ENCODE results near the gene RECQL5.

The RECQL5 gene

DNA sequence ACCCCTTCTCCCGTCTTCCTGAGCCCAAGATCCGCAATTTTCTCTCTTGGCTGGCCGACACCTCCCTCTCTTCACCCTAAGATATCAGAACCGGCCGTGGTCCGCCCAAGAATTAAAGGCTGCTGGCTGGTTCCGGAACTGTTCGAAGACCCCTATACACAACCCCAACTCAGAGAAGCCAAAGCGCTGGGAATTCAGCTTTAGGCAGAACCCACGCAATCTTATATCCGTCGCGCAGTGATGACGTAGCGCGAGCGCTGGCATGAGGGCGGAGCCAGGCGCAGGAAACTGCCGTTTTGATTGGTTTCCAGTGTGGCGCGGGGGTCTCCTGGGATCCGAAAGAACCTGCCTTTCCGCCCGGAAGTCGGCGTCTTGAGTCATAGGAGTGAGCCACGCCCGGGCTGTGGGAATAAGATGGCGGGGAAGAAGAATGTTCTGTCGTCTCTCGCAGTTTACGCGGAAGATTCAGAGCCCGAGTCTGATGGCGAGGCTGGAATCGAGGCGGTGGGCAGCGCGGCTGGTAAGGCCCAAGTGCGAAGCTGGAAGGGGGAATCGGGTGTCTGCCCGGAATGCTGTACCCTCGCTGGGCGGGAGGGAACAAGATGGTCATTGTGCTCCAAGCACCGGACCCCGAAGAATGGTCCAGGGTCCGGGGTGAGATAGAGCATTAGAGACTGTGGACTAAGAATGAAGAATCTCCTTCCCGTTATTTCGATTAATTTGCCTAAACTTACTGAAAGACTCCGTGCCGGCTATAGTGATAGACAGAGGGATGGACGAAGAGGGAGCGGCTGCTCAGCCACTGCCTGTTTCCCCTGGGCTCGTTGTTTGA is at the start of gene RECQL5, which contains the start of gene SAP30BP:
Gene RECQL5, minus strand, starts transcription at position 196 of the 832 bp plus-strand sequence. CDS start 597 bp downstream, outside the sequence.
Gene SAP30BP, plus strand, starts transcription at position 380 of the 832 bp plus-strand sequence. Its CDS starts 35 bp downstream, at position 415.
- peak; percentile 99 for DNase-seq

DNA sequence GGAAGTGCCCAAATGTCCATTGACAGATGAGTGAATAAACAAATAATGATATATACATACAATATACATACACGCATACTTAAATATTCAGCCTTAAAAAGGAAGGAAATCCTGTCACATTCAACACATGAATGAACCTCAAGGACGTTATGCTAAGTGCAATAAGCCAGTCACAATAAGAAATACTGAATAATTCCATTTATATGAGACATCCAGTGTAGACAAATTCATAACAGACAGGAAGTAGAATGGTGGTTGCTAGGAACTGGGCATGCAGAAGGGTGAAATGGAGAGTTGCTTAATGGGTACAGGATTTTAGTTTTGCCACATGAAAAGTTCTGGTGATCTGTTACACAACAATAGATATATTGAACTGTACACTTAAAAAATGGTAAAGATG is 45.5 kb upstream of the RECQL5 start:
- DNase-seq: no peak

DNA sequence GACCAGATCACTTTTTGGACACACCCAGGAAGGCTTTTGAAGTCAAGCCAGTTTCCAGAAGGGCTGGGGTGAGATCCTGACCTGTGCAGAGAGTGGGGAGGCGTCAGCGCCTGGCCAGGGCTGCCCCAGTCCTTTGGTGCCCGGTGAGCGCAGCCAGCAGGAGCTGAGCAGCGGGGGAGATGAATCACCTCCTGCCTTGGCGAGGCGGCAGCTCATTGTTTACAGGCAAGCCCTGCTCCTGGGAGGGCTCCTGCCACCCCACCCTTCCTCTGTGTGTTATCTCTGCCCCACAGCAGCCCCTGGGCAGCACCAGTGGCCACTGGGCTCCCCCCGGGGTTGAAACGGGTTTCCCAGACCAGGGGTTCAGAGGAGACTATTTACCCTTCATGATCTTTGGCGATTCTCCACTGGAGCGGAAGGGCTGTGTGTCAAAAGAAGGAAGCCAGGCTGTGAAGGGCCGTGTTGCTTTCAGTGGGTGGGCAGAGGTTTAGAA is 40.2 kb upstream of the RECQL5 start:
- peak; percentile 95 for DNase-seq

DNA sequence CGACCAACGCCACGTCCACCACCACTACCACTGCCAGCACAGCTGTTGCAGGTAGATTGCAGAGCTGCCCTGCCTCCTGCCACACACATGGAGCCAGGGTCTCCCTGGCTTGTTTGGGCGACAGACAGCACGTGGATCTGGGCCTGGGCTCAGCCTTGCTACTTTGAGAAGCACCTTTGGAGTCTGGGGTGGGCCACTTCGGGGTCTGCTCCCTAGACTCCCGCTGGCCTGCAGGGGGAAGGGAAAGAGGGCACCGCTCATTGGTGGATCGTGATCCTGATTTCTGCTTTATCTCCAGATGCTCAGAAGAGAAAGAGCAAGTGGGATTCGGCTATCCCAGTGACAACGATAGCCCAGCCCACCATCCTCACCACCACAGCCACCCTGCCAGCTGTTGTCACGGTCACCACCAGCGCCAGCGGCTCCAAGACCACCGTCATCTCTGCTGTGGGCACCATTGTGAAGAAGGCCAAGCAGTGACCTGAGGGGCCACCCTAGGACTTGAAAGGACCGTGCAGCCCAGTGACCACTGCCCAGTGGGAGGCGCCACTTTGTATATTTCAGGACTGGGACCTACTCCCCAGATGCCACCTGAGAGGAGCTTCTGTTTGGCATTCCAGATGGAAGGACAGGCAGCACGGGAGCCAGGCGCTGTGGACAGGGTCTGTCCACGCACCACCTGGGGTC is 39.2 kb upstream of the RECQL5 start:
- no peak for DNase-seq

DNA sequence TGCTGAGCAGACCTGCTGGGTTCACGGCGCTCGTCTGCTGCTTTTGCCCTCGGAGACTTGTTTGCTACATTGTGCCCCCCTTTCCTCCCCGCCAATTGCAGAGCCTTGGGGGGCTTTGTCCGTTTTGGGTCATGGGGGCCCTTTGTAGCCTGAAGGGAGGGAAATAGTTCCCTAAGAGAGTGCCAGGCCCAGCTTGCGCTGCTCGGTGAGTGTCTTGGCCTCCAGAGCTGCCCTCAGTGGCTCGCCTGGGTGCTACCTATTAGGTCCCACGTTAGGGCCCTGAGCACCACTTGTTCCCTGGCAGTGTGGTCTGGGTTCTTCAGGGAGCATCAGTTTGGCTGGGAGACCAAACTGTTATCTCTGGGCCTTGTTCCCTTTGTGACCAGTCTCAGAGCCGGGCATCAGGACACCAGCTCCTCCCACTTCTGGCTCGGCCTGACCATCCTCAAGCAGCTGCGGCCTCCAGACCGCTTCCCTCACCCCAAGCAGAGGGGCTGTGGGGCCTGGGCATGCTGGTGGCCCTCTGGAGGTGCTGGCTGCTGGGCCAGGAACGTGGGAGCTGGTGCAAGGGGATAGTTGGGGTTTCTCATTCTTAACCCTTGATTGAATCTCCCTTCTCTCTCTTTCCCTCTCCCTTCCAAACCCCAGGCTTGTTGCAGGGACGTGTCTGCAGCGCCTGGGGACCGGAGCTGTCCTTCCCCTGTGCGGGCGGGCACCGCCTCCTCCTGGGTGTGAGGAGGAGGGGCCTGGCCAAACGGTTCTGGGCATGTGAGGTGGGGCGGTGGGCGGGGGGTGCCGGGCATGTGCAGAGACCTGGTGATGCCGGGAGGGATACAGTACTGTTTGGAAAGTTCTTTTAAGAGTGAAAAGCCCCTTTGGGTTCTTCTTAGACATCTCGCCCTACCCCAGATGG is 38.3 kb upstream of the RECQL5 start:
- peak; percentile 63 for DNase-seq

DNA sequence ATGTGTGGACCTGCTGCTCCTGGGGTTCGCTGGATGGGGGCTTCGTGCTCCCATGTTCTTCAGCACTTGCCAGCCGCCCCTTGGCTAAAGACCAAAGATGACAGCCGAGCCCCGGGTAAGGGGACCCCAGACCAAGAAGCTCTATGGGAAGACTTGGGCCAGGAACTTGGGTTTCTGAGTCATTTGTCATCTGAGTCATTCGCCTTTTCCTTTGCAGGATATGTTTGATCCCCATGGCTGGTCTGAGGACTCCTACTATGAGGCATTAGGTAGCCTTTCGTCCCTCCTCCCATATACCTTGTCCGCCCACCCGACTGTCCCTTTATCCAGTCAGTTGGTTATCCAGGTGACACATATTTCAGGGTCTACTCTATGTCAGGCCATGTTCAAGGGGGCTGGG is 36.6 kb upstream of the RECQL5 start:
- DNase-seq: no peak

DNA sequence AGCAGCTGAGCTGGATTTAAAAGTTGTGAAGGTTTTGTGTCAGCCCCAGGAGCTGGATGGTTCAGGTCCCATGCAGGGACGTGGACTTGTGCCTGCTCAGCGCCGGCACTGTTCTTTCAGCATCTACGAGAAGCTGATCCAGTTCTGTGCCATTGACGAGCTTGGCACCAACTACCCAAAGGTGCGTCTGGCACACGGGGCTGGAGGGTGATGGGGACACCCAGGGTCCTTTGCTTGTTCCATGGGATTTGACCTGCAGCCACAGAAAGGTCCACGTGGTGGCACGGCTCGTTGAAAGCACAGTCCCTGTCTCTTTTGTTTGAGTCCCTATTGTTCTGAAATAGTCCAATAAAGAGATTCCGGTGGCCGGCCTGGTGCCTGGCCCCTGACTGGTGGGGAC is 36.2 kb upstream of the RECQL5 start:
- no peak for DNase-seq

DNA sequence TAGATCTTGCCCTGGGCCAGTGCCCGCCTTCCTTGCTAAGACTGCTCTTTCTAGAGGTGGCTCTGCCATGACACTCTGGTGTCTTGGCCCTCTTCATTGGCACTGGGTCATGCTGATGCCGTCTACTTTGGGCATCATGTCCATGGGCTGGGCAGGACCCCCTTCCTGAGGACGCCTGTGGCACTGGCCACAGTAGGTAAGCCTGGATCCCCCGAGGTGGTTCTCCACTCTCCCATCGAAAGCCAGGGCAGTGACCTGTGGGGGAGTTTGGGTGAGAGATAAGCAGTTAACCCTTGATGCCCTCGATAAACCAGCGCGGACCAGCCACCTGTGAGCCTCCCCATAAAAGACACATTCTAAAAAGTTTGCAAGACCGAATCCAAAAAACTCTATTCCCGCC is 34.3 kb upstream of the RECQL5 start:
- no peak for DNase-seq

DNA sequence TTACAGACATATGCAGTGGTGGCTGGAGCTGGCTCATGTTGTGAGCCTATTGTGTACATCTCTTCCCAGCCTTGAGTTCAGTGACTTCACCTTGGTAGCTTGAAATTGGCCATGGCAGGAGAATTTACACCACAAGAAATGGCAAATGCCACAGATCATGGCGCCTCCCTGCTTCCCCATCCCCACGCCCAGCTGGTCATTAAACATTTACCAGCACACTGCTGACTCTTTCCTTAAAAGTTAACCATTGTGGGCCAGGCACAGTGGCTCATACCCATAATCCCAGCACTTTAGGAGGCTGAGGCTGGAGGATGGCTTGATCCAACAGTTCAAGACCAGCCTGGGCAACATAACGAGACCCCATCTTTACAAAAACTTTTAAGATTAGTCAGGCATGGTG is 31.7 kb upstream of the RECQL5 start:
- DNase-seq: no peak

DNA sequence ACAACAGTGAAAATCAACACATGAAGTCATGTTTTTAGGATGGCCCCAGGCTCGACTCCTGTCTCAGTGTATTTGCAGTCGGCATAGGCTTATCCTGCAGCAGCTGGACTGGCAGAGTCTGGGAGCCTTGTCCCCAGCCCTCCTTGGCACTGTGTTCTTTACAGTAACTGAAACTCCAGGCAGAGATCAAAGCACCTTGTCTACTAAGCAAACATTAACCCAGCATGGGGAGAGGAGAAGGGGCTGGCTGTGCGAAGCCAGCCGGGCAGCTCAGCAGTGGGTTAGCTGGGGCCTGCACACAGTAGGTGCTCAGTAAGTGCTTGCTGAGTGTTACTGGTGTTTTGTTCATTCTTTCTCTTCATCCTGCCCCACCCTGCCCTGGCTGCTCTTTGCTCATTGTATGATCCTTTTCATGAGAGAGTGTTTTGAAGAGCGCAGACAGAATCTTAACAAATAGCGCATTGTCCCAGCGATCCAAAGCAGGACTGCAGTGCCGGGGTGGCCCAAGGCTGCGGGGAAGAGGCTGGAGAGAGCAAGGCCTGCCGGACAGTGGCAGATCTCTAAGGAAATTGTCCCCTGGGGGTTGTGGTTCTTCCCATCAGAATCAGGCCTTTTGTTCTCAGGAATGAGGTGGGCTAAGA is 30.8 kb upstream of the RECQL5 start:
- DNase-seq: no peak

DNA sequence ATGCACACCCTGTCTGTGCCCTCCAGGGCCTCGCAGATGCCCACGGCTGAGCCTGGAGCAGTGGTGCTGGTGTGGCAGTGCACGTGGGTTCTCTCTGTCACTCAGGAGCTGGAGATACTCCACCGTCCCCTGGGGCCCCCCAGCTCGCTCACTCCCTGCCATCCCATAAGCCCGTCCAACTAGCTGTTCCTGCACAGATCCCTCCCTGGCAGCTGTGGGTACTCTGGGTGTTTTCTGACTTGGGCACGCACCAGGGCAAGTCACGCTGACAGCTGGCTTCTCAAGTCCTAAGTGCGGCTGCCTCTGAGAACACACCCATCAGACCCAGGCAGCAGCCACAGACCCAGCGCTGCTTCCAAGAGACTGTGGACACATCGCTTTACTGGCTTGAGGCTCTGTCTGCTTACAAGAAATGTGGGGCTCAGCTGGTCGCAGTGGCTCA is 28.9 kb upstream of the RECQL5 start:
- no peak for DNase-seq

DNA sequence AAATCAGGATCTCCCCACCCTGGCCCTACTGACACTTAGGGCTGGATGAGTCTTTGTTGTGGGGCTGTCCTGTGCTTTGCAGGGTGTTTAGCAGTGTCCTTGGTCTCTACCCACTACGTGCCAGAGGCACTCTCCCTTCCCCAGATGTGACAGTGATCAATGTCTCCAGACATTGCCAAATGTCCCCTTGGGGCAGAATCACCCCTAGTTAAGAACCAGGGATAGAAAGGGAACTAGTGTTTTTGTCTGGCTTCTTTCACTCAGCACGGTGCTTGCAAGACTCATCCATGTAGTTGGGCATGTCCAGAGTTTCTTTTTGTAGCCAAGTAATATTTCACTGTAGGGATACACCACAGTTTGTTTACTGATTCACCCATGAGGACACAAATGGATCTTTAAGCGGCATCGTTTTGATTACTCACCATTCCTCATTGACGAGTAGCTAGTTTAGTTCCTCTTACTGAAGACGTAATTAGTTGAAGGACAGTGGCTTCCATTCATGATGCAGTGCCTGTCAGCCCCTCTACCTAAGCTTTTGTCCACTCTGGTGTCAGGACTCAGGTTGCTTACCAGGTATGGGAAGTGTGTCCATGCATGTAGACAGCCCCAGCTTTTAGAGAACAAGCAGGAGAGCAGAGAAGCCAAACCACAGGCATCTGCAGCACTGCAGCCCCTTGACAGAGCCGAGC is 28.3 kb upstream of the RECQL5 start:
- no peak for DNase-seq

DNA sequence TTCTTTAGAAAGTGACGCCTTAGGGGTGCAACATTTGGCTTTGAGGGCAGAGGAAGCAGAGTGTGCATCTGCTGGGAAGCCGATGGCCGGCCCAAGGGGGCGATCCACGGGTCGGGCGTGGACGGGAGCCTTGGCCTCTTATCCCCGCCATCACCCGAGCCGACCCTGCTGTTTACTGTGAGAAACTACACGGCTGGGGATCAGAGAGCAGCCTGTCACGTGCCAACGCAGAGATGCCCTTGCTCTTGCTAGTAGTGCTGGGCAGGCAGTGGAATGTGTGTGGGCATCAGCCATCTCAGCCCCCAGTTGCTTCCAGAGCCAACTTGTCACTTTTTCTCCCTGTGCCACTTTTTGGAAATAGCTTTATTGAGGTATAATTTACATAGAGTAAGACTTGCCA is 27.6 kb upstream of the RECQL5 start:
- no peak for DNase-seq

DNA sequence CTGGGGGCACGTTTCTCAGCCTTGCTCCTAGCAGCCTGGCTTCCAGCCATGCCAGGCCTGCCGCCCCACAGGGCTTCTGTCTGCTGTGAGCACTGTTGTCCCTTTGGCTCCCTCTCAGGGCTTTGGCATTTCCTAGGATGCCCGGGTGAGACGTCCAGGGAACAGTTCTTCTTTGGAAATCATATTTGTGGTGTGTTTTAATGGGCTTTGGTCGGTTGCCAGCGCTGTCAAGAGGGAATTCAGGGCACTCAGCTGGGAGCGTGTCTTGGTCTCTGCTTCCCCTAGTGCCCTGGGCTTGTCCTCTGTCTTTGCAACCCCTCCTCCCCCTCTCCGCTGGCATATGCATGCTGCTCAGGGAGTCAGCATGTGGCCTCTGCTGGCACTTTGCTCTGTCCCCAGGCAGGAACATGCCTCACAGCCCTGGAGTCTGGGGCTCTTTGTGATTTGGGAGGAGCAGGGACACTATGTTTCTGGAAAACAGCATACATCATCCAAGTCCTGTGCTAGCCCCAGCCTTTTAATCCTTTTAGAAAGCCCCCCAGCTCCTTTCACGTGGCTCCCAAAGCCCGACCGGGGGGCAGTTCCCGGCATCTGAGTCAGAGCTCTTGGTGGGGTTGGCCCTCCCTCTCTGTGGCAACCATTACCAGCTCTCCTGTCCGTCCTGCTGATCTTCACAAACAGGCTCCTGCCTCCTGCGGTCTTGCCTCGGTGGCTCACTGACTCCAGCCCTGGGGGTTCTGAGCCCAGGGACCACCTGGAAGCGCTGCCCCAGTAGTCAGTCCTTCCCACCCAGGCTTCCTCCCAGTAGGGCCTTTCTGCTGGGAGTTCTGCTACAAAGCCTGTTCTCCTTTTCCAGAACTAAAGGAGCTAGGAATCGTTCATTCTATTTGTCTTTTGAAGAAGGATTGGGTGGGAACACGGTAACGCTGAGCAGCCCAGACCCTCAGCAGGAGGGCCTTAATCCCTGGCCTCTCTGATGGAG is 26.8 kb upstream of the RECQL5 start:
- no peak for DNase-seq

DNA sequence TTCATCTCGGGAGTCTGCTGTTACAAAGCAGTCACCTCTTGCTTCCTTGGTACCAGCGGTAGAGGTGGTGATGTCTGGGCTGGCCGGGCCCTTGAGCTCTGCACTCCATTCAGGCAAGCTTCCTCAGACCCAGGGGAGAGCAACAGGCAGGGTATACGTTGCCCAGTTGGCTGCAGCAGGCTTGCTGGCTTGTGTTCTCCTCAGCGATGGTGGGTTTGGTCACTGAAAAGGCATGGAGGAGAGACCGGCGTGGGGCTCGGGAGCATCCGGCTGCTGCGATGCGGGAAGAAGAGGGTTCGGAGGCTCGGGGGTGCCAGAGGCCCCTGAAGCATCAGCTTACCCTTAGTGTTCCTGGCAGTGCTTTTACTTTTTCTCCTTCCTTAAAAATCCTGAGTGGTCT is 26.0 kb upstream of the RECQL5 start:
- no peak for DNase-seq

DNA sequence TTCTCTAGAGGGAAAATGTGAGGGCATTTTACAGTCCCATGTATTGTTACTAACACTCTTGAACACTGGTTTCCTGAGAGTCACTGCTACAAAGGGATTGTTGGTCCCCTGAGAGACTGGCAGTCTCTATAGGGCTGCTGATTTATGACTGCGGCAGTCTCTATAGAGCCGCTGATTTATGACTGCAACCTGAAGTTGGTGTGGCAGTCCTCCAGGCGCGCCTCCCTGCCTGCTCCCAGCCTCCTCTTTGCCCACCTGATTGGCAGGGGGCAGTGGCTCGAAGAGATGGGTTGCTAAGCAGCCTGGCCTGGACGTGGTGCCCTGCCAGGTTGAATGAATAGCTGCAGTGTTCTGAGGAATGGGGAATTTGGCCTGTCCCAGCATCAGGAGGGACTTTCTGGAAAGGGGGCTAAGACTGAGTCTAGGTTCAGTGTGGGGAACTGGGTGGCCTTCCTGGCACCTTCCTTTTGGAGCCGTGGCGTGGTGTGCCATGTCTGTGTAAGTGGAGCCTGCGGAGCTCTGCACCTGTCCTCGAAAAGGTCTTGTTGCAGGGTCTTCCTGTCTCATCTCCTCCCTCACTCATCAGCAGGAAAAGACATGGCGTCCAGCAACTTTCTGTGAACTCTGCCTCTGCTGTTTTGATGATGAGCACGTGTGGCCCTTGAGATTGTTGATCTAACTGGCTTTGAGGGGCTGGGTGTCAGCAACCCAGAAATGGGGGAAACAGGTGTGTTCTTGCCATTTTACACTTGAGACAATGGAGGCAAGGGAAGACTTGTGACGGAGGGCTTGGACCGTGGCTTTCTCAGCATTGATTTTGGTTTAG is 25.1 kb upstream of the RECQL5 start:
- DNase-seq: no peak

DNA sequence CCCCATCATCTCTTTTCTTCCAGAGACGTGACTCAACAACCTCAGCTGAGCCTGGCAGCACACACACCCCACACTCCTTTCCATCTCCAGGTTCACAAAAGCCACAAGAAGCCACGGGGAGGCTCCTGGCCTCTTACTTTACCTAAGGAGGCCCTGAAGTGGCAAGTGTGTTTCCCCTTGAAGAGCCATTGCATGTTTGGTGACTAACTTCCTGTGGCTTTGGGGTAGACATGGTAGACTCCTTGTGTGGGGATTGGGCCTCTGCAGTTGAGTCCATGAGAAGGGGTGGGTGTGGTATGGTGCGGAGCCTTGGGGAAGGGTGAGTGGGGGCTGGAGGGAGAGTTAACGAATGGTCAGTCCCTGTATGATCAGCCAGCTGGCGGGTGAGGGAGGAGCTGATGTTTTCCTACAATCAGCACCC is 24.4 kb upstream of the RECQL5 start:
- no peak for DNase-seq

DNA sequence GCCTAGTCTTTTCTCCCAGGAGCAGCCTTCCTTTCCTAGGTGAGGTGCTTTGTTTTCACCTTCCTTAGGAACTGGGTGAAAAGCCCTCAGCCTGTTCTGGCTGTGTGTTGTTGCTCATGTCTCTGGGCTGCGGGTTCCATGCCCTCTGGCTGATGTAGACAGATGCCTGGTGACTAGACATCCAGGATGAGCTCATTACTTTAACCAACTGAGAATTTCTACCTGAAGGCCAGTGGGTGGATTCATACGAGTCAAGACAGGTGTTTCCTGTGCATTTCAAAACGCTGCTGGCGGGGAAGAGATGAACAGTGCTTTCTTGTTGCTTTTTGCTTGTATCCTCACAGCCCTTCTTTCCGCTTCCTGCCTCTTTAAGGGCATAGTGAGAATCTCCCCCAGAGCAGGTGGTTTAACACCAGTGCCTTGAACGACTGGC is 22.5 kb upstream of the RECQL5 start:
- DNase-seq: no peak

DNA sequence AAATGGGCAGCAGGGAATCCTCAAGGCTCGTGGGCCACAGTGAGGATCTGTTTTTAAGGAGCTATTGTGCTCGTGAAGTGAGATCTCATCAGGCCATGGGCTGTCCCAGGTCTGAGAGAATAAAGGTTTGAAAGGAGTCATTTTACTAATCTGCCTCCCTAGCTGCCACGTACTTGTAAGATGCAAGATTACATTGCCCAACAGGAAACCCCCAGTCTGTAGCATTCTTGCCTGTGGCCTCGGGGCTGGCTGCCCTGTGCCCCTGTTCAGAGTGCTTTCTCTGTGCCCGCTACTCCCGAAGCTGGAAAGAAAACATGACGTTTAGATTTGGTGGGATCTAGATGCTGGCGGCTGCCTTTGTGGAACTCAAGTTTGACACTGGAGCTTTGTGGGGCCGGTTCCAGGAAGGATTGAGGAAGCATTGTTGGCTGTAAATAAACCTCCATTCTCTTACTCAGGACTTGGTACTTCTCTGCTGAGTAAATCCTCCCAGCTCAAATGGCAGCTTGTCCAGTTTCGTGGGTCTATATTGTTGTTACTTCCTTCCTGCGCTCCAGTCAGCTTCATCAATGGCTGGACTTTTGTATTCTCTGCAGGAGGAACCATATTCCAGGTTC is 21.4 kb upstream of the RECQL5 start:
- no peak for DNase-seq

Measured in hematopoietic multipotent progenitor cell treated with erythropoietin and hydrocortisone succinate and interleukin-3 and kit ligand, for 8 days (in vitro differentiated cells).